Upper lobe of left lung (tissue), 6 donors: ENCODE data around the gene CEP72. TPM values are rescaled to one million over a fixed set of nuclear protein-coding genes. Genes with fewer than 3 reads are reported as not detected.

Experiments used
- ATAC-seq, 2 donors: fragments of 200-7000 bp; cut with Tn5 transposase; one replicate each; pipeline ENCODE4 v1.9.1; 2022; ENCODE audit warnings: mild to moderate bottlenecking in 2 of 2, moderate library complexity in 2 of 2; ENCODE audit not compliant: low FRiP score in 2 of 2
- DNase-seq, 2 donors: peaks; one replicate each; pipeline ENCODE4 v3.0.0-alpha.2; 2019 to 2020
- H3K27ac ChIP-seq, 4 donors: fragments of 200-600 bp; sonication (generic); one replicate each; pipeline ENCODE4 v1.5.1; 2016 to 2019
- H3K27me3 ChIP-seq, 4 donors: fragments of 200-600 bp; sonication (generic); one replicate each; pipeline ENCODE4 v1.5.1; 2017 to 2019
- H3K36me3 ChIP-seq, 4 donors: fragments of 200-600 bp; sonication (generic); one replicate each; pipeline ENCODE4 v1.5.1; 2016 to 2019
- H3K4me1 ChIP-seq, 4 donors: fragments of 200-600 bp; sonication (generic); one replicate each; pipeline ENCODE4 v1.5.1; 2018 to 2019
- H3K4me3 ChIP-seq, 4 donors: fragments of 200-600 bp; sonication (generic); one replicate each; pipeline ENCODE4 v1.5.1; 2017 to 2019; ENCODE audit warnings: mild to moderate bottlenecking in 2 of 4, moderate library complexity in 1 of 4
- H3K9me3 ChIP-seq, 4 donors: fragments of 200-600 bp; sonication (generic); one replicate each; pipeline ENCODE4 v1.5.1; 2018 to 2019
- EP300 ChIP-seq, 4 donors: sonication (generic); formaldehyde crosslinking; IDR thresholded peaks; one replicate each; pipeline ENCODE4 v1.5.1; 2017; ENCODE audit warnings: antibody characterized with exemption in 4 of 4, control low read depth in 2 of 4
- POLR2A ChIP-seq, 4 donors: fragments of 450-650 bp; IDR thresholded peaks; one replicate each; pipeline ENCODE4 v1.5.1; 2016 to 2017; ENCODE audit warnings: antibody characterized with exemption in 4 of 4, mild to moderate bottlenecking in 2 of 4
- POLR2AphosphoS5 ChIP-seq, 2 donors: sonication (generic); formaldehyde crosslinking; IDR thresholded peaks; one replicate each; pipeline ENCODE4 v1.5.1; 2017; ENCODE audit warnings: antibody characterized with exemption in 2 of 2
- WGBS, 2 donors: methylation state at CpG; one replicate each; pipeline ENCODE4 v1.1.5; 2017 to 2018; 5-methylcytosine and 5-hydroxymethylcytosine counted together
- total RNA-seq, 6 donors: library from RNA; depleted of rRNA in 4 of 6; stranded (reverse); fragments of >200 nt in 4 of 6; gene quantifications; one replicate each; pipeline versions ENCODE4 v1.1.0 to v1.2.1, GENCODE V29; 2016 to 2021
- TF ChIP-seq, protein P1 (sequence below), 6 experiments: fragments of 450-650 bp in 4 of 6; fragments of 200-600 bp in 2 of 6; sonication (generic) in 2 of 6; IDR thresholded peaks; one replicate each; pipeline ENCODE4 v1.5.1; 2016 to 2019; ENCODE audit warnings: antibody characterized with exemption in 6 of 6
- donor health status: DM: no; HTN: no; CAD: no; lungs with moderate emphysema.
- donor health status: DM: no; HTN: yes; CAD: no; lungs with severe emphysema.

Gene CEP72
- total RNA-seq, 6 donors from 2014 or later: 6.8 to 21.0 (median 9.4) TPM

DNA sequence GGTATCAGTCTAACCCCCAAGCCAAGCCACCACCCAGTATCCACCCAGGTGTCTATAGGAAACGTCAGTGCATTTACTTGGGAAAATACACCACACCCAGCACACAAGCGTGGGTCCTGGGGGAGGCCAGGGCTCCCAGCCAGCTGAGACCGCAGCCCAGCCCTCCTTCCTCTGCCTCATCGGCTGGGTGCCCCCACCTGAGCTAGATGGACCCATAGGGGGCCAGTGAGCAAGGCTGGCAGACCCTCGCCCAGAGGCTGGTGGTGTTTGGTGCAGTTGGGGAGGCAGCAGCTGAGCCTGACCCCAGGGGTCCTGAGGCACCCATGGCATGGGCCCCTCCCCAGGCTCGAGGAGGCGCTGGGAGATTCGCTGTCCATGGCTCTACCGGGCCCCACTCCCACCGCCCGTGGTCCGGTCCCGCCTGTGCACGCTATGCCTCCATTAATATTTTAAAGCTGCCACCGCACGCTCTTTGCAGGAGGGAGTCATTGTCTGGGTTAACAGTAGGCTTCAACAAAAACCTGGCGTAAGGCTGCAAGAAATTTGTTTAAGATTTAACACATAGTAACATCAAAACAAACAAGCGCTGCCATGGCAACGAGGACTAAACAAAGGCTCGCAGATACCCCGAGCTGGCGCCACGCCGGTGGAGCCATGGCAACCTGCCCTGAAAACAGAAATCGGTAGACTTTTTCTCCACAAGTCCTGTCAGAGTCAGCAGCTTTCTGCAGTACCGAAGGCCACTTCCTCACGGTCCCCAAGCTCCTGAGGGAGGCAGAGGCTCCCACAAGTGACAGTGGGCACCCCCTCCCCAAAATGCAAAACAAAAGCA lies 60.4 kb downstream of the CEP72 start:
- TF ChIP-seq POLR2AphosphoS5 (IDR thresholded peaks at IDR 0.05) (no peak), POLR2A (IDR thresholded peaks at IDR 0.05) (no peak), EP300 (IDR thresholded peaks at IDR 0.05) (peak in 1 of 4 donors; percentile 43)
- Histone ChIP-seq H3K27me3 (no peaks in the 10 kb centered on the region), H3K9me3 (no peaks in the 10 kb centered on the region), H3K27ac (peak overlapping the region in 1 of 4 donors; percentile 41), H3K4me3 (peak overlapping the region in 2 of 4 donors; percentile 4 to 27), H3K36me3 (peaks cover 0 to 4% (median 0%) of the 10 kb centered on the region in 4 donors), H3K4me1 (peaks cover 23 to 36% (median 32%) of the 10 kb centered on the region in 4 donors)
- DNase-seq: peak; percentile 39 to 95
- WGBS, 2 donors: 8 to 11% methylated on average over 22 to 23 of the region's 27 CpGs
- peak; percentile 20 to 56 for ATAC-seq

DNA sequence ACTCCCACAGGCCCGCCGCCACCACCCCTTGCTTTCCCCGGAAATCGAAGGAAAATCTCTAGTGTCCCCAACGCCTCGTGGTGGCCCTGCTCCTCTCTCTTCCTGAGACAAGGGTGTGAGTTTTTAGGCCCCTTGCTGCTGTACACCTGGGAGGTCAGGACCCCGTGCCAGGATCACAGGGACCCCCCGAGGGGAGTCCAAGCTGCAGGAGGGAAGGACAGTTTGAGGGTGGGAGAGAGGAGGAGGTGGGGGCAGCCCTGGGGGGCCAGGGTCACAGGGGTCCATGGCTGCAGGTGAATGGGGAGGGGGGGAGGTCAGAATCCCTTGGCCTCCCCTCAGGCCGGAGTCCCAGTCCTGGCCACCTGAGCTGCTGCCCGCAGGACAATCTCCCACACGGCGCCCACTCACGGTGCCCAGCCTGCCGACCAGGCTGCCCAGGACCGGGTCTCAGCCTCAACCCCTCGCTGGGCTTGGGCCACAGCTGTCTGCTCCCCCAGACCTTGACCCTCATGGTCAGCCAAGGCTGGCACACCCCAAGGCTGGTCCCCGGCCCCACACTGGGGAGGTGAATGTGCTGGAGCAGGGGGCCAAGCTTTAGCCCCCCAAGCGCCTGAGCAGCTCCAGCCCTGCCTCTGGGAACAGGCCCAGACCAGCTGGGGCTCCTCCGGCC lies 61.2 kb downstream of the CEP72 start:
- TF ChIP-seq POLR2A (IDR thresholded peaks at IDR 0.05): no peak
- TF ChIP-seq EP300 (IDR thresholded peaks at IDR 0.05): no peak
- TF ChIP-seq, protein P1, sequence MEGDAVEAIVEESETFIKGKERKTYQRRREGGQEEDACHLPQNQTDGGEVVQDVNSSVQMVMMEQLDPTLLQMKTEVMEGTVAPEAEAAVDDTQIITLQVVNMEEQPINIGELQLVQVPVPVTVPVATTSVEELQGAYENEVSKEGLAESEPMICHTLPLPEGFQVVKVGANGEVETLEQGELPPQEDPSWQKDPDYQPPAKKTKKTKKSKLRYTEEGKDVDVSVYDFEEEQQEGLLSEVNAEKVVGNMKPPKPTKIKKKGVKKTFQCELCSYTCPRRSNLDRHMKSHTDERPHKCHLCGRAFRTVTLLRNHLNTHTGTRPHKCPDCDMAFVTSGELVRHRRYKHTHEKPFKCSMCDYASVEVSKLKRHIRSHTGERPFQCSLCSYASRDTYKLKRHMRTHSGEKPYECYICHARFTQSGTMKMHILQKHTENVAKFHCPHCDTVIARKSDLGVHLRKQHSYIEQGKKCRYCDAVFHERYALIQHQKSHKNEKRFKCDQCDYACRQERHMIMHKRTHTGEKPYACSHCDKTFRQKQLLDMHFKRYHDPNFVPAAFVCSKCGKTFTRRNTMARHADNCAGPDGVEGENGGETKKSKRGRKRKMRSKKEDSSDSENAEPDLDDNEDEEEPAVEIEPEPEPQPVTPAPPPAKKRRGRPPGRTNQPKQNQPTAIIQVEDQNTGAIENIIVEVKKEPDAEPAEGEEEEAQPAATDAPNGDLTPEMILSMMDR (IDR thresholded peaks at IDR 0.05): no peak
- TF ChIP-seq POLR2AphosphoS5 (IDR thresholded peaks at IDR 0.05): no peak
- Histone ChIP-seq H3K27ac (no peak overlapping the region), H3K4me3 (peak overlapping the region in 2 of 4 donors; percentile 4 to 27), H3K36me3 (peaks cover 0 to 2% (median 0%) of the 10 kb centered on the region in 4 donors), H3K9me3 (no peaks in the 10 kb centered on the region), H3K4me1 (peaks cover 23 to 36% (median 32%) of the 10 kb centered on the region in 4 donors), H3K27me3 (no peaks in the 10 kb centered on the region)
- DNase-seq (peak; percentile 17 to 68), ATAC-seq (no peak)
- WGBS, 2 donors: 20 to 49% methylated on average over 4 to 16 of the region's 19 CpGs

DNA sequence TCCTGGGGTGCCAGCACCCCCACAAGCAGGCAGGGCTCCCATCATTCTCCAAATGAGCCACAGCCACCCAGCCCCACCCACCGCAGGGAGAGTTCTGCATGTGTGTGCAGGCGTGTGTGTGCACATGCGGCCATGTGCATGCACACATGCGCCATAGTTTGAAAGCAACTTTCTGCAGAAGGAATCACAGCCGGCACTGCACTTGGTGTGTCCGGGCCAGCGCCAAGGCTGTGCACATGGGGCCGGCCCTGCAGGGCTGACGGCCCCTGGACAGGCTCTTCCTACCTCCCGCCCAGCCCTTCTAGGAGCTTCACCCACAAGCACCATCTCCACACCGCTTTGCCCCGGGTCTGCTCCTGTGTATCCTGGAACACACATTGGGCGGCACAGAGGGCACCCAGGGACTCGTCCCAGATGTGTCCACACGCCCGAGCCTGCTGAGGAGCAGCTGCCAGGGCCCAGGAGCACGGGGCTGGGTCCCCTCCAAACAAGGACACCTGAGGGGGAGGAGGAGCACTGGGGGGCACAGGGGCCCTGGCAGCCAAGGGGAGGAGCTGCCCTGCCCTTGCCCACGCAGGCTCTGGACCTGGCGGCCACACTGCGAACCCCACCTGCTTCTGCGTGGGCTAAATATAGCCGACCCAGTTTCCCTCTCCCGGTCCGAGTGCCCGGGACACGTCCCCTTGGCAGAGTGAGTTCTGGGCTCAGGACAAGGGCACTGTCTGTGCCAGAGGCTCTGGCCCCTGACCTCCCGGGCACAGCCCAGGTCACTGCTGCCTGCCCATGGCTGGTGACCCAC lies 61.9 kb downstream of the CEP72 start:
- H3K36me3 ChIP-seq: no peaks in the 10 kb centered on the region
- H3K4me1 ChIP-seq: peaks cover 23 to 36% (median 32%) of the 10 kb centered on the region in 4 donors
- peak; percentile 18 to 73 for DNase-seq
- 70% methylated on average over 24 of the region's 27 CpGs; no CpG with 5 or more reads in 1 of the 2 donors for WGBS, 2 donors
- TF ChIP-seq EP300 (IDR thresholded peaks at IDR 0.05) (no peak), POLR2A (IDR thresholded peaks at IDR 0.05) (no peak), POLR2AphosphoS5 (IDR thresholded peaks at IDR 0.05) (no peak)
- TF ChIP-seq, protein P1 (IDR thresholded peaks at IDR 0.05): no peak
- no peaks in the 10 kb centered on the region for H3K9me3 ChIP-seq
- H3K4me3 ChIP-seq: no peak overlapping the region
- no peaks in the 10 kb centered on the region for H3K27me3 ChIP-seq
- no peak overlapping the region for H3K27ac ChIP-seq
- no peak for ATAC-seq

DNA sequence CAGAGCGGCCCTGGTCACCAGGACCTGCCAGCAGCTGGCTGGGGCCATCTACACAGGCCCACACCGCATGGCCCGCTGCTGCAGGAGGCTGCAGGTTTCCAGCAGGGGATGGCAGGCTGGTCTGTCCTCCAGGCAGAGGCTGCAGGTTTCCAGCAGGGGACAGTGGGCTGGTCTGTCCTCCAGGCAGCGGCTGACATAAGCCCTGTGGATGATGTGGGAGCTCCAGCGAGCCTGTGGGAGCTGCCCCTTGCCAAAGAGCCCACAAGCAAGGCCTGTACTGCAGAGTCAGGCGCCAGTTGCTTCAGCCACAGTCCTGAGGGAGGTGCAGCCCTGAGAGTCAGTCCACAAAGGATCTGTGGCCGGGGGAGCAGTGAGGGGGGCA lies 62.5 kb downstream of the CEP72 start:
- Histone ChIP-seq H3K4me1 (peaks cover 23 to 36% (median 32%) of the 10 kb centered on the region in 4 donors), H3K4me3 (no peak overlapping the region), H3K9me3 (no peaks in the 10 kb centered on the region), H3K36me3 (no peaks in the 10 kb centered on the region), H3K27me3 (no peaks in the 10 kb centered on the region), H3K27ac (no peak overlapping the region)
- ATAC-seq (no peak), DNase-seq (peak in 1 of 2 donors; percentile 16)
- WGBS, 2 donors: 51 to 61% methylated on average over 3 to 6 of the region's 7 CpGs
- no peak for TF ChIP-seq POLR2A (IDR thresholded peaks at IDR 0.05)
- no peak for TF ChIP-seq POLR2AphosphoS5 (IDR thresholded peaks at IDR 0.05)
- no peak for TF ChIP-seq EP300 (IDR thresholded peaks at IDR 0.05)
- TF ChIP-seq, protein P1 (IDR thresholded peaks at IDR 0.05): no peak
